EH (cell line): ENCODE results near the gene TIMP4.

Experiments used
- DNase-seq: peaks from one replicate; pipeline ENCODE4 v3.0.0-alpha.2; 2015; ENCODE audit warnings: low read depth

The TIMP4 gene

DNA sequence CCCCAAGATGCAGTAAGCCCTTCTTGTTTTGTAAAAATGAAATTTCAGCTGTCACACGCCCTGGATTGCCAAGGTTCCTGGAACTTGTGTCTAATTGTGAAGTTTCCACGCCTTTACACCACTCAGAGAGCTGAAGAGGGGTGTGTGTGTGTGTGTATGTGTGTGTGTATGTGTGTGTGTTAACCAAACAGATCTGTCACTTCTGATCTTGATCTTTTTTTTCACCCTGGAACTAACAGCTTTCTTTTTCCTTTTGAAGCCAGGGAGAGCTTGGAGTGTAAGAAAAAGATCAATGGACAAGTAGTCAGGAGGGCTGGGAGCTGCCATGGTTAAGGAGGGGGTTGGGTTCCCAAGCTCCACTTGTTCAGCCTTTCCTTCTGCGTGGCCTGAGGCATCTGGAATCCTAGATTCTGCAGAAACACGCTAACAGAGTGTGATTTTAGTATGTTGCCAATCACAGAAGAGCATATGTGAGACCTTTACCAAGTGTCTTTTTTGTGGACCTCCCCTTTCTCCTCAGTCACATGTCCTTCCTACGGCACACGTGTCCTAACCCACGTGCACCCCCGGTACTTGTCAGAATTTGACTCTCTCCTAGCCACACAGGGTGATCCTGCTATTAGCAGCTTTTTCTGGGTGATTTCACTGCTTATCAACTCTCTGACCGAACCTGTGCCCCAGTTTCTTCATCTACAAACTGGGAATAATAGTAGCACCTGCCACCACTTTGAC lies 11.5 kb downstream of the TIMP4 start:
- no peak for DNase-seq

DNA sequence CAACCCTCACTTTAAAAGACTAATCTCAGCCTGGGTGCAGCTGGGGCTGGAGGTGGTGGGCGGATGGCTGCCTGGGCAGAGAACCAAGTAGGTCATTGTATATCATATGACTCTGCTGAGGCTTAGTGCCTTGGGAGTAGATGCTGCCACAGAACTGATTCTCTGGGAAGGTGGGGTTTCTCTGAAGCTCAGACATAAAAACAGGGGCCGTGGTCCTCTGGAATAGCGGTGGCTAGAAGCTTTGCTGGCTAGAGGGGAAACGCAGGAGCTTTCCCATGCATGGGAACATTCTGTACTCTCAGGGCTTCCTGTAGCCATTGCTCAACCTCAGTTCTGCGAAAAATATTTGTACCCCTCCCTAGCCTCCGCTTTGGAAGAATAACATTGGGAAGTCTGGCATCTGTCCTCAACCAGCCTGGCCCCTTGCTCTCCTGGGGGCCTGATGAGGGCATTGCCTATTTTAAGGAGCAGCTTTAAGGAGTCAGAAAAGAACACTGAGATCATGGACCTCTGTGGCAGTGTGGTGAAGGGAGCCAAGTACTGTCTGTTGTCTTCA lies 14.7 kb downstream of the TIMP4 start:
- peak; percentile 20 for DNase-seq

DNA sequence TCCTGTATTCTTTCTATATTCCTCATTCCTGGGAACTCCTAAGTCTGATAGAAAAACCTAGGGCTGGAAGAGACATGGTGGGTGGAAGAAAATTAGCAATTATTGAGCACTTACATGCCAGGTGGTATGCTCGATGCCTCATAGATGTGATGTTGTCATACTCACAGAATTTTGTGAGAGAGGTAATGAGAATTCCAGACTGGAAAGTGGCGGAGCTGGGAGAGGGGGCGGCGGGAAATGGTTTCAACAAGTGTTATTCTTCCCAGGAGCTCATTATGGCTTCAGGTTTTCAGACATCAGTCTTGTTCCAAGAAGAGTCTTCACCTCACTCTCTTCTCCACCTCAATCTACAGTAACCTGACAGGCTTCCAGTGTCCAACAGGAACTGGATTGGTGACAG lies 16.2 kb downstream of the TIMP4 start:
- no peak for DNase-seq

DNA sequence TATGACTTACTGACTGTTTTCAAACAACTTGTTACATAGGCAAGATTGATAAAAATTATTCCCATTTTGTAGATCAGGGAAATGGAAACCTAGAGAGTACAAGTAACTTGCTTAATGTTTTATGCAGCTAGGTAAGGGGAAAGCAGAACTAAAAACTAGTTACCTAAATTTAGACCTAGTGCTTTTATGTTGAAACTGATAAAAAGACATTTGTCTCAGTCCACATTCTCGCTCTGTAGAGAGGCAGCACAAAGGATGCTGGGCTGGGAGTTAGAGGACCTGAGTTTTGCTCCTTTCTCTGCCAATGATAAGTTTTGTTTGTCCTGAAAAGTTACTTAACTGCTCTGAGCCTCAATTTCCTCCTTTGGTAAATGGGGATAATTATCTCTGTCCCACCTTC lies 17.4 kb downstream of the TIMP4 start:
- no peak for DNase-seq

DNA sequence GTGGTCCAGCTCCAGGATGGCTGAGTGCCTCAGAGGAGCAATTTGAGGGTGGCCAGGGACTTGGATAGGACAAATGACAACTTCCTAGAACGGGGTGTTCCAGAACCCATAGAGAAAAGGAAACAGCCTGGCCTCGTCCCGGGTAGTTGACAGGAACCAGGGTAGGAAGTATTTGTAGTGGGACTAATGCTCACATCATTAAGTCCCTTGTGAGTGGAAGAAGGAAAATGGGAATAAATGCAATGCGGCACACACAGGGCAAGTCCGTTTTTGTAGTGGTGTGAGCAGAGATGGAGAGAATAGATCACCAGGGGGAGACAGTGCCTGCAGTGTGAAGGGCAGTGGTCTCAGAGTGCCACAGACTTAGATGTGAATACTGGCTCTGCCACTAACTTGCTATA lies 19.6 kb downstream of the TIMP4 start:
- DNase-seq = peak; percentile 62

GRCh38 chr3:12138044-12138443 lies 20.7 kb downstream of the TIMP4 start:
- DNase-seq = peak; percentile 44

GRCh38 chr3:12136371-12136770 lies 22.3 kb downstream of the TIMP4 start:
- no peak for DNase-seq

DNA sequence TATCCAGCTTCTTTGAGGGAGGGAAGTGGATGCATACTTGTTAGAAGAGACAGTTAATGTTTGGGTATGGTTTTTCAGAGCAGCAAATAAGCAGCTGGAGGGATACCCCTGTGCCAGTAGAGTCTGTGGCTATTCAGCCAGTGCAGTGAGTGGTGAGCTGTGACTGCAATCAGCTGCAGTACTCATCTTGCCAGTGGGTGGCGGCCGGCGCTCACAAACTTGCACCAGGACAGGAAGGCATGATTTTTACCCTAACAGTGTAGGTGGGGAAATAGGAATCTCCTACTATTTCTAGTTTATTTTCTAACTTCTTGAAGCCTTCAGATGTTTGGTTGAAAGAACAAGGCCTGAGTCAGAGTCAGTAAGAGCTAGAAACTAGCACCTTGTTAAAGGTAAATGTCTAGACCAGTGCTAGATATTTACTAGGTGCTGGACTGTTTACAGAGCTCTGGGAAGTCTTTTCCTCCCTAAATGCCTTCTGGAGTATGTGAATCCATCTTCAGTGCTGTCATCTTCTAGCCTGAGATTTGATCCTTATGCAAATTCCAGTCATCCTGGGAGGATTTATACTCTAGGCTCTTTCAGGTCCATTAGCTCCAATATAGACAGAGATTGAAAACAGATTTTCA lies 23.6 kb downstream of the TIMP4 start:
- peak; percentile 66 for DNase-seq

- no peak for DNase-seq
These were observed 25.8 kb downstream of the TIMP4 start for GRCh38 chr3:12132881-12133280.

DNA sequence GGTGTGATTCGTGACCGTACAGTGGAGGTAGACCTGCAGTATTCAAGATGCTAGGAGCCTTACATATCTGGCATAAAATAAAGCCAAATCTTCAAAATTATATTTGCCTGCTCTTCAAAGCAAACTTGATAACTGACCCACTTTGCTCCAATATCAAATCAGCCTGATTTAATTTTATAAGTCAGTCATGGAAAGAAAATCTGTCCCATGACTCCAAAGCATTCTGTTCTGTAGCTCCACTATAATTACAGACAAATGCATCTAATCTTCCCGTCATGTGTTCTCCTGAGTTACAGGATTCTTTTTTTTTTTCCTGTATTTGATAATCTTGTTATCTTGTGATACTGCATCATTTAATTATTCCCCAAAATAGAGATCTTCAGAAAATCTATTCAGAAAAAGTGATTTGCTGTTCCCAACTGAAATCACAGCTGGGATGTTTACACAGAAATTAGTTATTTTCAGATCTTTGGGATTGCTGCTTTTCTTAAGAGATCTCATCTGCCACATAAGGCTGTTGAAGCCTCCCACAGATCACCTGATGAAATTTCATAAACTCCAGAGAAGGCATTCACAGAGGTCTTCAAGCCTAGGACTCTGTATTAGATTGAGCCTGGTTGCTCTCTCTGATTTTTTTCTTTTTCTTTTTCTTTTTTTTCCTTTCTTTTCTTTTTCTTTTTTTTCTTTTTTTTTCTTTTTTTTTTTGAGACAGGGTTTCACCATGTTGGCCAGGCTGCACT lies 27.2 kb downstream of the TIMP4 start:
- no peak for DNase-seq

- DNase-seq = no peak
These were observed 31.3 kb downstream of the TIMP4 start for GRCh38 chr3:12127391-12127790.

GRCh38 chr3:12125772-12126171 lies 32.9 kb downstream of the TIMP4 start:
- DNase-seq = no peak

GRCh38 chr3:12121466-12121865 lies 37.2 kb downstream of the TIMP4 start:
- no peak for DNase-seq

GRCh38 chr3:12120374-12121140 lies 38.2 kb downstream of the TIMP4 start:
- DNase-seq = no peak

GRCh38 chr3:12117473-12117872 lies 41.2 kb downstream of the TIMP4 start:
- no peak for DNase-seq

DNA sequence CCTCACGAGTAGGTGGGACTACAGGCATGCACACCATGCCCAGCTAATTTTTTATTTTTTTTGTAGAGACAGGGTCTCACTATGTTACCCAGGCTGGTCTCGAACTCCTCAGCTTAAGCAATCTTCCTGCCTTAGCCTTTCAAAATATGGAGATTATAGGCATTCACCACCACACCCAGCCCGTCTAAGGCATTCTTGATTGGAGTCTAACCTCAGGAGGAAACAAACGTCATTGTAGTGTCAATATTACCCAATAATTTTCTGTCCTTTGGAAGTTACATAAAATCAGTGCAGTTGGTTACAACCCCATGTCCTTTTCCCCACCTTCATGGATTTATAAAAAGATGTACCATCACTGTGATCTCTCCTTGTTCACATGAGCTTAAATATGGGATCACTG lies 41.8 kb downstream of the TIMP4 start:
- DNase-seq = no peak

DNA sequence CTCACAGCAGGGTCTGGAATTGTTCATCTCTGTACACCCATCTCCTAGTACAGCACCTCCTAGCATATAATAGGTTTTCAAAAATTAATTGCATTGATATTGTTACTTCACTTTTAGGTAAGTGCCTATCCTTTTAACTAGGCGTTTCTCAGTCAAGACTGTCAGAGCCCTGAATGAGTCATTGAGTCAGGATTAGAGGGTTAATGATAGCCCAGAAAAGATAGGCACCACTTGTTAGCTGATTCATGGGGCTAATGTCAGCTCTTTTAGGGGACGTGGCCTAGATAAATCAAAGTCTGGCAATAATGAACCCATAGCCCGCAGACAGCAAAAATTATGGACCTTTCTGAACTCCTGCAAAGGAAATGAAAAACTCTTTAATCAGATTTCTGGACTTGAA lies 42.9 kb downstream of the TIMP4 start:
- DNase-seq = no peak

GRCh38 chr3:12115104-12115503 lies 43.6 kb downstream of the TIMP4 start:
- no peak for DNase-seq

- no peak for DNase-seq
These were observed 44.5 kb downstream of the TIMP4 start for GRCh38 chr3:12114251-12114650.

DNA sequence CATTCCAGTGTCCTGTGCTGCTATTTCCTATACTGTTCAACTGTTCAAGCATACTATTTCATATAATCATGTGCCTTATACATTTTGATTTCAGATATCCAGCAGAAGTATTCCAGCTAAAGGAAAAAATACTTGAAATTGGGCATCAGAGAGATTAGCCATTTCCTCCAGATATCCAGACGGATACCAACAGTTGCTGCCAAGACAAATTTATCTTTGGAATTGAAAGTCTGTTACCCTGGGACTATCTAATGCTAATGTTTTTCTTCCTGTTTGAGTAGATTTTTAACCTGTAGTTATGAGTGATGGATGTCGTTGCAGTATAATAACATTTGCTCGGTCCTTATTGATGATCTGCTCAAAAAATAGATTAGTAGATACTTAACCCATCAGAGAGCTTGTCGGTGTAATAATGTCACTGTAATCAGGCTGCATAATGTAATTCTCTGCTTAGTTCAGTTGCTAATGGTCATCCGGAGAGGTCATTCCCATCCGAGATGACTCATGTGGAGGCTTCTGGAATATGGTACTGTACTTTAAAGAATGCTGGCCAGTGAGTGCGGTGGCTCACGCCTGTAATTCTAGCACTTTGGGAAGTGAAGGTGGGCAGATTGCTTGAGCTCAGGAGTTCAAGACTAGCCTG lies 51.5 kb downstream of the TIMP4 start:
- DNase-seq = no peak
